Measurements from ENCODE around the gene CTNNA2. TPM values are rescaled to one million over a fixed set of nuclear protein-coding genes. Genes with fewer than 3 reads are reported as not detected.
"Not testable (repeated sequence)": the region's sequence is repeated elsewhere in the genome, so short reads cannot be mapped to it uniquely, and the experiment has no call there.

The CTNNA2 gene
- total and polyA plus RNA-seq, 7 experiments from 2014 or later = not detected

GRCh38 chr2:80030135-80030534 lies 517.3 kb downstream of the CTNNA2 start:
- CTCF ChIA-PET = no interaction called here
- peaks cover 0 to 16% (median 3%) of the 10 kb centered on the region in 11 donors for H3K9me3 Mint-ChIP-seq
- no peak overlapping the region for H3K4me3 Mint-ChIP-seq
- POLR2A ChIA-PET = no interaction called here
- no peak overlapping the region for H3K27ac ChIP-seq (ENCODE audit: low read depth, low read length)
- H3K36me3 Mint-ChIP-seq = no peaks in the 10 kb centered on the region
- H3K4me1 Mint-ChIP-seq = no peaks in the 10 kb centered on the region
- no peak overlapping the region for H3K27ac Mint-ChIP-seq
- DNase-seq (no peak), ATAC-seq (no peak)
- H3K36me3 ChIP-seq (ENCODE audit: control insufficient read depth in 2 of 3, insufficient read depth in 3 of 3, low read length in 3 of 3) = no peaks in the 10 kb centered on the region
- intact Hi-C loops (cut with micrococcal nuclease) = no loop called here
- no peak overlapping the region for H3K4me3 ChIP-seq (ENCODE audit: low read length)
- no peaks in the 10 kb centered on the region for H3K27me3 ChIP-seq (ENCODE audit: control insufficient read depth in 2 of 2, insufficient read depth in 2 of 2, low read length in 2 of 2)
- no peaks in the 10 kb centered on the region for H3K4me1 ChIP-seq (ENCODE audit: control insufficient read depth in 2 of 2, insufficient read depth in 2 of 2, low read length in 2 of 2)
- H3K9me3 ChIP-seq (ENCODE audit: control insufficient read depth in 2 of 3, low read length in 3 of 3) = no peaks in the 10 kb centered on the region
- peaks cover 0 to 6% (median 0%) of the 10 kb centered on the region in 5 donors for H3K27me3 Mint-ChIP-seq

- H3K27ac Mint-ChIP-seq; H3K27me3 Mint-ChIP-seq; H3K36me3 ChIP-seq (ENCODE audit: control insufficient read depth in 2 of 3, insufficient read depth in 3 of 3, low read length in 3 of 3); H3K9me3 ChIP-seq (ENCODE audit: control insufficient read depth in 2 of 3, low read length in 3 of 3); CTCF ChIA-PET; H3K36me3 Mint-ChIP-seq; H3K4me3 Mint-ChIP-seq; H3K27me3 ChIP-seq (ENCODE audit: control insufficient read depth in 2 of 2, insufficient read depth in 2 of 2, low read length in 2 of 2); POLR2A ChIA-PET; ATAC-seq; H3K4me3 ChIP-seq (ENCODE audit: low read length); intact Hi-C loops (cut with micrococcal nuclease); H3K27ac ChIP-seq (ENCODE audit: low read depth, low read length); H3K4me1 ChIP-seq (ENCODE audit: control insufficient read depth in 2 of 2, insufficient read depth in 2 of 2, low read length in 2 of 2); H3K4me1 Mint-ChIP-seq; DNase-seq: not testable (repeated sequence)
- H3K9me3 Mint-ChIP-seq = peaks cover 0 to 17% (median 3%) of the 10 kb centered on the region in 11 donors
Measured at GRCh38 chr2:80032684-80033083, 519.8 kb downstream of the CTNNA2 start.

- Histone ChIP-seq H3K27ac (ENCODE audit: low read depth, low read length) (no peak overlapping the region), H3K4me3 (ENCODE audit: low read length) (no peak overlapping the region), H3K9me3 (ENCODE audit: control insufficient read depth in 2 of 3, low read length in 3 of 3) (no peaks in the 10 kb centered on the region), H3K36me3 (ENCODE audit: control insufficient read depth in 2 of 3, insufficient read depth in 3 of 3, low read length in 3 of 3) (no peaks in the 10 kb centered on the region), H3K27me3 (ENCODE audit: control insufficient read depth in 2 of 2, insufficient read depth in 2 of 2, low read length in 2 of 2) (no peaks in the 10 kb centered on the region), H3K4me1 (ENCODE audit: control insufficient read depth in 2 of 2, insufficient read depth in 2 of 2, low read length in 2 of 2) (no peaks in the 10 kb centered on the region)
- ATAC-seq (no peak), DNase-seq (no peak)
- Mint-ChIP-seq H3K36me3 (peaks cover 0 to 4% (median 0%) of the 10 kb centered on the region in 5 donors), H3K27ac (no peak overlapping the region), H3K27me3 (peaks cover 0 to 3% (median 0%) of the 10 kb centered on the region in 5 donors), H3K9me3 (peaks cover 0 to 16% (median 4%) of the 10 kb centered on the region in 11 donors), H3K4me3 (no peak overlapping the region), H3K4me1 (no peaks in the 10 kb centered on the region)
- CTCF ChIA-PET = no interaction called here
- intact Hi-C loops (cut with micrococcal nuclease) = no loop called here
- POLR2A ChIA-PET = no interaction called here
Measured at GRCh38 chr2:80035749-80036285, 523.0 kb downstream of the CTNNA2 start.

- ChIA-PET POLR2A (no interaction called here), CTCF (no interaction called here)
- no peaks in the 10 kb centered on the region for H3K4me1 ChIP-seq (ENCODE audit: control insufficient read depth in 2 of 2, insufficient read depth in 2 of 2, low read length in 2 of 2)
- intact Hi-C loops (cut with micrococcal nuclease) = no loop called here
- H3K4me3 ChIP-seq (ENCODE audit: low read length) = no peak overlapping the region
- H3K4me1 Mint-ChIP-seq = no peaks in the 10 kb centered on the region
- H3K4me3 Mint-ChIP-seq = no peak overlapping the region
- H3K9me3 Mint-ChIP-seq = peaks cover 0 to 11% (median 4%) of the 10 kb centered on the region in 11 donors
- DNase-seq (no peak), ATAC-seq (no peak)
- no peaks in the 10 kb centered on the region for H3K27me3 ChIP-seq (ENCODE audit: control insufficient read depth in 2 of 2, insufficient read depth in 2 of 2, low read length in 2 of 2)
- H3K36me3 ChIP-seq (ENCODE audit: control insufficient read depth in 2 of 3, insufficient read depth in 3 of 3, low read length in 3 of 3) = no peaks in the 10 kb centered on the region
- H3K27ac Mint-ChIP-seq = no peak overlapping the region
- H3K9me3 ChIP-seq (ENCODE audit: control insufficient read depth in 2 of 3, low read length in 3 of 3) = no peaks in the 10 kb centered on the region
- H3K36me3 Mint-ChIP-seq = peaks cover 0 to 4% (median 0%) of the 10 kb centered on the region in 5 donors
- no peaks in the 10 kb centered on the region for H3K27me3 Mint-ChIP-seq
- no peak overlapping the region for H3K27ac ChIP-seq (ENCODE audit: low read depth, low read length)
Measured at GRCh38 chr2:80037310-80037709, 524.5 kb downstream of the CTNNA2 start.

GRCh38 chr2:80040226-80040625 lies 527.4 kb downstream of the CTNNA2 start:
- no peaks in the 10 kb centered on the region for H3K27me3 ChIP-seq (ENCODE audit: control insufficient read depth in 2 of 2, insufficient read depth in 2 of 2, low read length in 2 of 2)
- Mint-ChIP-seq H3K9me3 (peaks cover 0 to 16% (median 4%) of the 10 kb centered on the region in 11 donors), H3K27ac (no peak overlapping the region), H3K4me1 (no peaks in the 10 kb centered on the region), H3K36me3 (peaks cover 0 to 4% (median 0%) of the 10 kb centered on the region in 5 donors), H3K27me3 (no peaks in the 10 kb centered on the region), H3K4me3 (no peak overlapping the region)
- no peak overlapping the region for H3K27ac ChIP-seq (ENCODE audit: low read depth, low read length)
- H3K36me3 ChIP-seq (ENCODE audit: control insufficient read depth in 2 of 3, insufficient read depth in 3 of 3, low read length in 3 of 3) = no peaks in the 10 kb centered on the region
- no peaks in the 10 kb centered on the region for H3K9me3 ChIP-seq (ENCODE audit: control insufficient read depth in 2 of 3, low read length in 3 of 3)
- no peaks in the 10 kb centered on the region for H3K4me1 ChIP-seq (ENCODE audit: control insufficient read depth in 2 of 2, insufficient read depth in 2 of 2, low read length in 2 of 2)
- POLR2A ChIA-PET = no interaction called here
- ATAC-seq = no peak
- no peak for DNase-seq
- intact Hi-C loops (cut with micrococcal nuclease) = no loop called here
- H3K4me3 ChIP-seq (ENCODE audit: low read length) = no peak overlapping the region
- CTCF ChIA-PET = no interaction called here

GRCh38 chr2:80042635-80043034 lies 529.8 kb downstream of the CTNNA2 start:
- Histone ChIP-seq H3K4me1 (ENCODE audit: control insufficient read depth in 2 of 2, insufficient read depth in 2 of 2, low read length in 2 of 2) (no peaks in the 10 kb centered on the region), H3K27me3 (ENCODE audit: control insufficient read depth in 2 of 2, insufficient read depth in 2 of 2, low read length in 2 of 2) (no peaks in the 10 kb centered on the region), H3K27ac (ENCODE audit: low read depth, low read length) (no peak overlapping the region), H3K36me3 (ENCODE audit: control insufficient read depth in 2 of 3, insufficient read depth in 3 of 3, low read length in 3 of 3) (no peaks in the 10 kb centered on the region), H3K9me3 (ENCODE audit: control insufficient read depth in 2 of 3, low read length in 3 of 3) (no peaks in the 10 kb centered on the region), H3K4me3 (ENCODE audit: low read length) (no peak overlapping the region)
- POLR2A ChIA-PET = no interaction called here
- Mint-ChIP-seq H3K27me3 (no peaks in the 10 kb centered on the region), H3K4me1 (no peaks in the 10 kb centered on the region), H3K27ac (no peak overlapping the region), H3K4me3 (no peak overlapping the region), H3K36me3 (peaks cover 0 to 4% (median 0%) of the 10 kb centered on the region in 5 donors), H3K9me3 (peaks cover 0 to 5% (median 3%) of the 10 kb centered on the region in 11 donors)
- DNase-seq (no peak), ATAC-seq (no peak)
- CTCF ChIA-PET = no interaction called here
- intact Hi-C loops (cut with micrococcal nuclease) = no loop called here

GRCh38 chr2:80048296-80048695 lies 535.4 kb downstream of the CTNNA2 start:
- Mint-ChIP-seq H3K27ac (no peak overlapping the region), H3K9me3 (peaks cover 0 to 5% (median 0%) of the 10 kb centered on the region in 11 donors)
- H3K36me3 ChIP-seq (ENCODE audit: control insufficient read depth in 2 of 3, insufficient read depth in 3 of 3, low read length in 3 of 3) = no peaks in the 10 kb centered on the region

More at GRCh38 chr2:80048296-80048695, 535.4 kb downstream of the CTNNA2 start:
- DNase-seq (no peak), ATAC-seq (no peak)
- no peaks in the 10 kb centered on the region for H3K9me3 ChIP-seq (ENCODE audit: control insufficient read depth in 2 of 3, low read length in 3 of 3)
- no peak overlapping the region for H3K4me3 Mint-ChIP-seq
- POLR2A ChIA-PET = no interaction called here
- no peaks in the 10 kb centered on the region for H3K4me1 ChIP-seq (ENCODE audit: control insufficient read depth in 2 of 2, insufficient read depth in 2 of 2, low read length in 2 of 2)
- intact Hi-C loops (cut with micrococcal nuclease) = no loop called here
- CTCF ChIA-PET = no interaction called here
- no peak overlapping the region for H3K27ac ChIP-seq (ENCODE audit: low read depth, low read length)
- H3K36me3 Mint-ChIP-seq = peaks cover 0 to 4% (median 0%) of the 10 kb centered on the region in 5 donors
- no peak overlapping the region for H3K4me3 ChIP-seq (ENCODE audit: low read length)
- no peaks in the 10 kb centered on the region for H3K4me1 Mint-ChIP-seq
- peaks cover 0 to 4% (median 0%) of the 10 kb centered on the region in 5 donors for H3K27me3 Mint-ChIP-seq
- H3K27me3 ChIP-seq (ENCODE audit: control insufficient read depth in 2 of 2, insufficient read depth in 2 of 2, low read length in 2 of 2) = no peaks in the 10 kb centered on the region
